AG09319 (cell line): ENCODE data around the gene TMEM9.

Source experiments
- DNase-seq: peaks from one replicate; pipeline ENCODE4 v3.0.0-alpha.2; 2010; ENCODE audit warnings: low read depth; ENCODE audit errors: extremely low read depth
- TF ChIP-seq, protein P1 (sequence below): IDR thresholded peaks from 2 replicates; pipeline ENCODE4 v1.5.1; 2011; ENCODE audit warnings: low read depth, mild to moderate bottlenecking, inconsistent platforms, low read length, moderate library complexity

Gene TMEM9

DNA sequence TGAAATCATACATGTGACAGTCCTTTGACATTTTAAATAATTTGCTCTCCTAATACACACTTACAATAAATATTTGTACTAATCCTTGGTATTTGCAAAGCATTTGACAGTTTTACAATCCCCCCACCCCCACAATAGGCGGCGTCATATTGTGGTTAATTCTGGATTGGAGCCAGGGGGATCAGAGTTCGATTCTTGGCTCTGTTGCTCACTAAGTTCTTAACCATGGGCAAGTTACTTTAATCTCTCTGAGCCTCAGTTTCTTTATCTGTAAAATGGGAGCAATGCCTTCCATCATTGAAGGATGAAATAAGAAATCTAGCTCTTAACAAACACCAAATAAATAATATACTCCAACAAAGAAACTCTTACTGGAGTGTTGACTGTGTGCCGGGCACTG lies 65.9 kb downstream of the TMEM9 start:
- TF ChIP-seq, protein P1, sequence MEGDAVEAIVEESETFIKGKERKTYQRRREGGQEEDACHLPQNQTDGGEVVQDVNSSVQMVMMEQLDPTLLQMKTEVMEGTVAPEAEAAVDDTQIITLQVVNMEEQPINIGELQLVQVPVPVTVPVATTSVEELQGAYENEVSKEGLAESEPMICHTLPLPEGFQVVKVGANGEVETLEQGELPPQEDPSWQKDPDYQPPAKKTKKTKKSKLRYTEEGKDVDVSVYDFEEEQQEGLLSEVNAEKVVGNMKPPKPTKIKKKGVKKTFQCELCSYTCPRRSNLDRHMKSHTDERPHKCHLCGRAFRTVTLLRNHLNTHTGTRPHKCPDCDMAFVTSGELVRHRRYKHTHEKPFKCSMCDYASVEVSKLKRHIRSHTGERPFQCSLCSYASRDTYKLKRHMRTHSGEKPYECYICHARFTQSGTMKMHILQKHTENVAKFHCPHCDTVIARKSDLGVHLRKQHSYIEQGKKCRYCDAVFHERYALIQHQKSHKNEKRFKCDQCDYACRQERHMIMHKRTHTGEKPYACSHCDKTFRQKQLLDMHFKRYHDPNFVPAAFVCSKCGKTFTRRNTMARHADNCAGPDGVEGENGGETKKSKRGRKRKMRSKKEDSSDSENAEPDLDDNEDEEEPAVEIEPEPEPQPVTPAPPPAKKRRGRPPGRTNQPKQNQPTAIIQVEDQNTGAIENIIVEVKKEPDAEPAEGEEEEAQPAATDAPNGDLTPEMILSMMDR = no peak
- no peak for DNase-seq

DNA sequence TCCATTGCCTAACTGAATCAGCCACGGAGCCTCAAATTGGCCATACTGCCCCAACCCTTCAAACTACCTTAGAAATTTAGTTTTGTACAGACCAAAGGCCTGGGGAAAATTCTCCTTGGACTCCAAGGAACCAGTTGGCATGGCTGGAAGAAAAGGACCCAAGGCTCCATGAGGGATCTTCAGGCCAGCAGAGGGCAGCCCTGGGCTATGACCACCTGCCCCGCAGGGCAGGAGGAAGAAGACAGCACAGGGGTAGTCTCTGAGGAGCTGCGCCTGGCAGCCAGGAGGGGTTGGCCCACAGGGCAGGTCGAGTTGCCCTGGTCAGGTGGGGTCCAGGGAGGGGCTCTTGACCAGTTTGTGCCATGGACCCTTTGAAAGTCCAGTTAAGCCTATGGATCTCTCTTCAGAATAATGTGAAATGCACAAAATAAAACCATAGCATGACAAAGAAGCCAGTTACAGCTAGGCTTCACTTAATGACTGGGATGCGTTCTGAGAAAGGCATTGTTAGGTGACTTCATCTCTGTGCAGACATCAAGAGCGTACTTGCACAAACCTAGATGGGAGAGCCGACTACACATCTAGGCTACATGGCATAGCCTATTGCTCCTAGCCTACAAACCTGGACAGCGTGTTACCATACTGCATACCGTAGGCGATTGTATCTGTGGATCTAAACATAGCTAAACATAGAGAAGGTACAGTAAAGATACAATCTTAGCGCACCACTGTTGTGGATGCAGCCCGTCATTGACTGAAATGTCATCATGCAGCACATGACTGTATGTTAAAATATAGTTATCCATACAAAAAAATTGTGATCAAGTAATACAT lies 68.2 kb downstream of the TMEM9 start:
- TF ChIP-seq, protein P1 = peak; percentile 79
- no peak for DNase-seq
